ENCODE data around the gene RSPH1.
A peak's percentile ranks its signal among the peaks of the same experiment; 100 is the strongest.

Gene RSPH1

DNA sequence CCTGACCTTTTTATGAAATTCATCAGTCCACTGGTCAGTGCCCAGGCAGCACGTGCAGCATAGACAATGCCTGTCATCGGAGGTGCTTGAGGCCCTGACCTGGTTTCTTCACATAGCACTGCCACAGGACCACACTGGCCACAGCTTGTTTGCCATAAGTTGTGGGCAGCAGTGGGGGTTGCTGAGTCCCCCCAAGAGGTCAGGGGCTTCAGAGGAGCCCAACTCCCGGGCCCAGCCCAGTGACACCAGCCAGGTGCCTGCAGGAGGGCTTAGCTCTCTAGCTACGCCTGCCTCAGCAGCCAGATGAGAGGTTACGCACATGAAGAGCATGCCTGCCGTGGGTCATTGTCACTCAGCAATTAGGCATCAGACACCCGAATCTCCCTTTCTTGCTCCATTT lies 50.7 kb downstream of the RSPH1 start:
- H3K27ac ChIP-seq (ENCODE audit: low read depth, low read length): no peak overlapping the region
- H3K4ac ChIP-seq (ENCODE audit: low read depth, low read length): no peak overlapping the region
- H3K18ac ChIP-seq (ENCODE audit: low read length): no peak overlapping the region
- no peak overlapping the region for H4K91ac ChIP-seq (ENCODE audit: low read depth, low read length)
- H2BK120ac ChIP-seq (ENCODE audit: insufficient read depth, low read length, poor library complexity): no peak overlapping the region
- no peaks in the 10 kb centered on the region for H3K27me3 ChIP-seq (ENCODE audit: insufficient read depth, low read length)
- no peak overlapping the region for H2BK5ac ChIP-seq (ENCODE audit: low read depth, low read length, poor library complexity)
- no CpG with 5 or more reads among the region's 7 CpGs for WGBS (ENCODE audit: extremely low coverage, insufficient coverage, insufficient read length)
- peaks cover 0 to 2% of the 10 kb centered on the region in 2 experiments for H3K4me1 ChIP-seq (ENCODE audit: control insufficient read depth in 1 of 2, insufficient read depth in 2 of 2, low read length in 2 of 2)
- DNase-seq: no peak
- H2BK12ac ChIP-seq (ENCODE audit: low read length): no peak overlapping the region
- H2AFZ ChIP-seq (ENCODE audit: insufficient read depth, low read length, poor library complexity): no peak overlapping the region
- no peaks in the 10 kb centered on the region for H3K79me2 ChIP-seq (ENCODE audit: control insufficient read depth, insufficient read depth, low read length, poor library complexity)
- H3K79me1 ChIP-seq (ENCODE audit: low read length): no peaks in the 10 kb centered on the region
- no peak overlapping the region for H3K4me3 ChIP-seq (ENCODE audit: low read depth, low read length)
- no peak overlapping the region for H2AK5ac ChIP-seq (ENCODE audit: low read length)
- H3K23ac ChIP-seq (ENCODE audit: low read length): no peak overlapping the region
- no peak overlapping the region for H3K9ac ChIP-seq (ENCODE audit: low read length)
- no peaks in the 10 kb centered on the region for H3K36me3 ChIP-seq (ENCODE audit: control insufficient read depth in 1 of 2, insufficient read depth in 2 of 2, low read length in 2 of 2)
- no peak overlapping the region for H4K8ac ChIP-seq (ENCODE audit: low read depth, low read length)
- H3K9me3 ChIP-seq (ENCODE audit: insufficient read depth, low read depth, low read length): peaks cover 3% of the 10 kb centered on the region
- H3K4me2 ChIP-seq (ENCODE audit: low read length): no peak overlapping the region
- no peak overlapping the region for H4K12ac ChIP-seq (ENCODE audit: low read depth, low read length)
- H3K14ac ChIP-seq (ENCODE audit: low read length): no peak overlapping the region

GRCh38 chr21:42444745-42445059 lies 51.3 kb downstream of the RSPH1 start:
- H3K23ac ChIP-seq (ENCODE audit: low read length): no peak overlapping the region
- no peaks in the 10 kb centered on the region for H3K4me1 ChIP-seq (ENCODE audit: control insufficient read depth in 1 of 2, insufficient read depth in 2 of 2, low read length in 2 of 2)
- no peaks in the 10 kb centered on the region for H3K36me3 ChIP-seq (ENCODE audit: control insufficient read depth in 1 of 2, insufficient read depth in 2 of 2, low read length in 2 of 2)
- no peaks in the 10 kb centered on the region for H3K27me3 ChIP-seq (ENCODE audit: insufficient read depth, low read length)
- no peak overlapping the region for H2AK5ac ChIP-seq (ENCODE audit: low read length)
- H3K27ac ChIP-seq (ENCODE audit: low read depth, low read length): no peak overlapping the region
- H3K18ac ChIP-seq (ENCODE audit: low read length): no peak overlapping the region
- H3K9me3 ChIP-seq (ENCODE audit: insufficient read depth, low read depth, low read length): peaks cover 4% of the 10 kb centered on the region
- H2BK12ac ChIP-seq (ENCODE audit: low read length): no peak overlapping the region
- H4K12ac ChIP-seq (ENCODE audit: low read depth, low read length): no peak overlapping the region
- WGBS (ENCODE audit: extremely low coverage, insufficient coverage, insufficient read length): no CpG with 5 or more reads among the region's 10 CpGs
- no peak overlapping the region for H3K4ac ChIP-seq (ENCODE audit: low read depth, low read length)
- no peak overlapping the region for H3K4me2 ChIP-seq (ENCODE audit: low read length)
- H4K8ac ChIP-seq (ENCODE audit: low read depth, low read length): no peak overlapping the region
- no peaks in the 10 kb centered on the region for H3K79me2 ChIP-seq (ENCODE audit: control insufficient read depth, insufficient read depth, low read length, poor library complexity)
- no peak overlapping the region for H2BK120ac ChIP-seq (ENCODE audit: insufficient read depth, low read length, poor library complexity)
- H2AFZ ChIP-seq (ENCODE audit: insufficient read depth, low read length, poor library complexity): no peak overlapping the region
- H3K14ac ChIP-seq (ENCODE audit: low read length): no peak overlapping the region
- H3K79me1 ChIP-seq (ENCODE audit: low read length): no peaks in the 10 kb centered on the region
- H4K91ac ChIP-seq (ENCODE audit: low read depth, low read length): no peak overlapping the region
- H3K4me3 ChIP-seq (ENCODE audit: low read depth, low read length): no peak overlapping the region
- H3K9ac ChIP-seq (ENCODE audit: low read length): no peak overlapping the region
- no peak overlapping the region for H2BK5ac ChIP-seq (ENCODE audit: low read depth, low read length, poor library complexity)
- DNase-seq: no peak

GRCh38 chr21:42443876-42444744 lies 51.9 kb downstream of the RSPH1 start:
- no CpG with 5 or more reads among the region's 34 CpGs for whole genome bisulfite sequencing (ENCODE audit: extremely low coverage, insufficient coverage, insufficient read length)

DNA sequence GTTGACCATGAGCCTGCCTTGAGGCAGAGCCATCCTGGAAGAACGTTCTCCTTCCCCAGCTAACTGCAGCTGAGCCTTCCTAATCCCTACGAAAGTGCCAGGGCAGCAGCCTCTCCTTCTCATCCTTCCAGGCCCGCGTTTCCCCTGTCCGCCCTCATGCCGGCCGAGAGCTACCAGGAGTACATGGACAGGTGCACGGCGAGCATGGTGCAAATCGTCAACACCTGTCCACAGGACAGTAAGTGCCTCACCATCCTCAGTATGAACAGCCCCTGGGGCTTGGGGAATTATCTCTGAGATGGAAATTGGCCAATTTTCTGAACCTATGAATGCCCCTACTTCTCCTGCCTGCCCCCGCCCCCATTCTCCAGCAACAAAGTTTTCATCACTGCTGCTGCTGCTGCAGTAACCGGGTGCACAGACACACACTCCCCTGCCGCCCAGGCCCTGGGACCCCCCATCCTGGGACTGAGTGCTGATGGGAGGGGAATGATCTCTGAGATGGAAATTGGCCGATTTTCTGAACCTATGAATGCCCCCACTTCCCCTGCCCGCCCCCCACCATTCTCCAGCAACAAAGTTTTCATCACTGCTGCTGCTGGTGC lies 52.7 kb downstream of the RSPH1 start:
- H4K12ac ChIP-seq (ENCODE audit: low read depth, low read length): no peak overlapping the region
- no CpG with 5 or more reads among the region's 15 CpGs for WGBS (ENCODE audit: extremely low coverage, insufficient coverage, insufficient read length)
- H2BK12ac ChIP-seq (ENCODE audit: low read length): no peak overlapping the region
- H3K9me3 ChIP-seq (ENCODE audit: insufficient read depth, low read depth, low read length): peaks cover 5% of the 10 kb centered on the region
- H3K4me1 ChIP-seq (ENCODE audit: control insufficient read depth in 1 of 2, insufficient read depth in 2 of 2, low read length in 2 of 2): no peaks in the 10 kb centered on the region
- H4K8ac ChIP-seq (ENCODE audit: low read depth, low read length): no peak overlapping the region
- no peak overlapping the region for H3K9ac ChIP-seq (ENCODE audit: low read length)
- no peak overlapping the region for H3K27ac ChIP-seq (ENCODE audit: low read depth, low read length)
- H3K18ac ChIP-seq (ENCODE audit: low read length): no peak overlapping the region
- H2AK5ac ChIP-seq (ENCODE audit: low read length): no peak overlapping the region
- H3K79me2 ChIP-seq (ENCODE audit: control insufficient read depth, insufficient read depth, low read length, poor library complexity): no peaks in the 10 kb centered on the region
- no peak overlapping the region for H3K4me2 ChIP-seq (ENCODE audit: low read length)
- no peaks in the 10 kb centered on the region for H3K36me3 ChIP-seq (ENCODE audit: control insufficient read depth in 1 of 2, insufficient read depth in 2 of 2, low read length in 2 of 2)
- no peak overlapping the region for H3K14ac ChIP-seq (ENCODE audit: low read length)
- no peak overlapping the region for H2AFZ ChIP-seq (ENCODE audit: insufficient read depth, low read length, poor library complexity)
- no peak overlapping the region for H3K4me3 ChIP-seq (ENCODE audit: low read depth, low read length)
- no peaks in the 10 kb centered on the region for H3K27me3 ChIP-seq (ENCODE audit: insufficient read depth, low read length)
- H3K23ac ChIP-seq (ENCODE audit: low read length): no peak overlapping the region
- peak; percentile 68 to 82 for DNase-seq
- H4K91ac ChIP-seq (ENCODE audit: low read depth, low read length): no peak overlapping the region
- no peaks in the 10 kb centered on the region for H3K79me1 ChIP-seq (ENCODE audit: low read length)
- no peak overlapping the region for H3K4ac ChIP-seq (ENCODE audit: low read depth, low read length)
- no peak overlapping the region for H2BK120ac ChIP-seq (ENCODE audit: insufficient read depth, low read length, poor library complexity)
- H2BK5ac ChIP-seq (ENCODE audit: low read depth, low read length, poor library complexity): no peak overlapping the region

More at GRCh38 chr21:42443876-42444744, 51.9 kb downstream of the RSPH1 start:
- H3K9ac ChIP-seq (ENCODE audit: low read length): no peak overlapping the region
- H3K27me3 ChIP-seq (ENCODE audit: insufficient read depth, low read length): no peaks in the 10 kb centered on the region
- no peak overlapping the region for H2AFZ ChIP-seq (ENCODE audit: insufficient read depth, low read length, poor library complexity)
- peaks cover 5% of the 10 kb centered on the region for H3K9me3 ChIP-seq (ENCODE audit: insufficient read depth, low read depth, low read length)
- H2BK12ac ChIP-seq (ENCODE audit: low read length): no peak overlapping the region
- H4K91ac ChIP-seq (ENCODE audit: low read depth, low read length): no peak overlapping the region
- no peaks in the 10 kb centered on the region for H3K36me3 ChIP-seq (ENCODE audit: control insufficient read depth in 1 of 2, insufficient read depth in 2 of 2, low read length in 2 of 2)
- H3K23ac ChIP-seq (ENCODE audit: low read length): no peak overlapping the region
- no peak overlapping the region for H4K8ac ChIP-seq (ENCODE audit: low read depth, low read length)
- H3K4ac ChIP-seq (ENCODE audit: low read depth, low read length): no peak overlapping the region
- H3K14ac ChIP-seq (ENCODE audit: low read length): no peak overlapping the region
- no peaks in the 10 kb centered on the region for H3K4me1 ChIP-seq (ENCODE audit: control insufficient read depth in 1 of 2, insufficient read depth in 2 of 2, low read length in 2 of 2)
- no peak overlapping the region for H3K4me3 ChIP-seq (ENCODE audit: low read depth, low read length)
- no peak for DNase-seq
- no peak overlapping the region for H2BK120ac ChIP-seq (ENCODE audit: insufficient read depth, low read length, poor library complexity)
- H2BK5ac ChIP-seq (ENCODE audit: low read depth, low read length, poor library complexity): no peak overlapping the region
- no peak overlapping the region for H3K27ac ChIP-seq (ENCODE audit: low read depth, low read length)
- H3K18ac ChIP-seq (ENCODE audit: low read length): no peak overlapping the region
- H3K4me2 ChIP-seq (ENCODE audit: low read length): no peak overlapping the region
- no peaks in the 10 kb centered on the region for H3K79me1 ChIP-seq (ENCODE audit: low read length)
- H2AK5ac ChIP-seq (ENCODE audit: low read length): no peak overlapping the region
- no peaks in the 10 kb centered on the region for H3K79me2 ChIP-seq (ENCODE audit: control insufficient read depth, insufficient read depth, low read length, poor library complexity)
- no peak overlapping the region for H4K12ac ChIP-seq (ENCODE audit: low read depth, low read length)

All from trophoblast cell (in vitro differentiated cells and primary cell).